SH-SY5Y (cell line): Measurements from ENCODE around the gene CSRP1.

ENCODE experiments used
- GATA2 ChIP-seq: IDR thresholded peaks from 2 replicates; pipeline ENCODE4 v1.6.1; 2011; ENCODE audit warnings: mild to moderate bottlenecking, low read depth, low read length
- GATA3 ChIP-seq: IDR thresholded peaks from 2 replicates; pipeline ENCODE4 v1.6.1; 2011; ENCODE audit warnings: low read depth, mild to moderate bottlenecking, low read length, moderate library complexity

DNA sequence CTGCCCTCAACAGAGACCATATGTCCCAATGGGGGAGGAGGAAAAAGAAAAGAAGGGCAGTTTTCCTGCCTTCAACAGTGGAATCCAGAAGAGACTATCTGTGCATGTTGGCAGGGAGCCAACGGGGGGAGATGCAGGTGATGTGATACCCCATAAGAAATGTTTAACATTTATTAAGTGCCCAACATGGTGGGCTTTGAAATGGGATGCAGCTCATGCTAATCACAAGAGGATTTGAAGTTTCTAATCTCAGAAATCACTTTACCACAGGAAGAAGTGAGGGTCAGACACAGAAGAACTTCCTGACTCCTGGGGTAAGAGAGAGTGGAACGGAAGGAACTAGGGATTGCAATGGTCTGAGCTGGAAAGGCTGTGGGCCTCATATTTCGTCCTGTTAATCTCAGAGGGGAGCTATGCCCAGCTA, 16.2 kb downstream of the CSRP1 start:
- TF ChIP-seq GATA3 (no peak), GATA2 (no peak)
